ENCODE results near the gene SEC24C.

The SEC24C gene

GRCh38 chr10:73814896-73815718, 70.9 kb downstream of the SEC24C start:
- DNase-seq = no peak

- DNase-seq = no peak
Measured at GRCh38 chr10:73815719-73816030, 71.5 kb downstream of the SEC24C start.

DNA sequence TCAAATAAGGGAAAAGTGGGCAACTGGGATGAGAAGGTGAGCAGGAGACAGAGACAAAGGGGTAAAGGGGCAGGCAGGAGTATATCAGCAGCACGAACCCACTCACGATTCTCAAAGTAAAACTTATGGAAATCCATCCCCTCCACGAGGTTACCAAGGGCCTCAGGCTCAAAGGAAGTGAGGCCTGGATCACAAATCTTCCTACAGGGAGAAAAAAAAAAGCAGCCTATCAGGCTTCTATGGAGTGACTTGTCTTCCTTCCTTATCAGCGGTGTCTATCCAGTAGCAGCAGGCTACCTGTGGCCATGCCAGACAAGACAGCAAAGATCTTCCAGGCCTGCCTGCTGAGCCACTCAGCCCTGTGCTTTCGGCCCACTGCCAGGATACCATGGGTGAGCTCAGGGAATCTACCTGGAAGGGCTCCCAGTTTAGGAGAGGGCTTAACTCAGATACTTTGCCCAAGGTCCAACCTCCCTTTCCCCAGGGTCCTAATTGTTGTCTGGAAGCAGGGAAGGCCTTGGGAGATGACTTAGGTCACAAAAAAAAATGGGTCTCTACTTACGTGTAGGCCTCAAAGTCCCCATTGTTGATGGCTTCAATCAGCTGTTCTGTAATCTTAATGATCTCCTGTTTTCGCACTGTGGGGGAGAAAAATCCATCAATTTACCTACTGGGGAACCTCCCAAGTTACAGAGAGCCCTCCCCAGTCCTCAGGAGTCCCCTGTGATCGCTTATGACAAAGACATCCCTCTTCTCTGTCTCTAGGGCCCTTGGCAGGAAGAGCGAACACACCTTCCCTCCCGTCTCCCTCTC, 73.0 kb downstream of the SEC24C start:
- DNase-seq = no peak

DNA sequence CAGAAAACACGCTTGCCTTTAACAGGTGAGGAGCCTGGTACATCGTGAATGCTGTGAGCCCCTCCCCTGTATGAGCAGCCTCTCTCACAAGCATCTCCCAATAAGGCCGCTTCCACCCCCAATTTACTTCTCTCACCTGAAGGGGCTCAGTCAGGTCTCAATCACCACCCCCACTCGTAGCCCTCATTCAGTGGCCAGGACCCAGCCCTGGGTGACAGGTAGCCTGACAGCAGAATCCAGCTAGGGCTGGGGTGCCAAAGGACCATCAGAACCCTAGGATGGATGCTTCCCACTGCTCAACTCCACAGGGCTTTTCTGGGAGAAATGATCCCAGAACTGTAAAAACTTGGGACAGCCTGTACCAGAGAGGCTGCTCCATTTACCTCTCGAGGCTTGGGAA, 73.7 kb downstream of the SEC24C start:
- no peak for DNase-seq

DNA sequence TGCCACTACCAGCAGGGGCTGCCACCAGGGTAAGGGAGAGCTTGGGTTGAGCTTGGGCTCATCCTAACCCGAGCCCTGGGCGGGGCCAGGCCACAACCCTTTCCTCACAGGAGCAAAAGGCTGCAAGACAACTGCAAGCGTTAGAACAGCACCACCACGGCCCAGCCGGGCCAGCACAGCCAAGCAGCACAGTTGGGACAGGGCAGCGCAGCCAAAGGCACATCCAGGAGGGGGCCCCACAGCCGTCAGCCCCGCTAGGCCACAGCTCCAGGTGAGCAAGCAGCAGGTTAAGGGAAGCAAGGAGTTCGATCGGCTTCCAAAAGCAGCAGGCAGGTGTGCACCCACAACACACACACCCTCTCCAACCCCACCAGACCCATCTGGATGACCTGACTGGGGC, 74.2 kb downstream of the SEC24C start:
- no peak for DNase-seq

GRCh38 chr10:73819081-73819480, 74.9 kb downstream of the SEC24C start:
- no peak for DNase-seq

- DNase-seq = no peak
Measured at GRCh38 chr10:73819513-73820093, 75.4 kb downstream of the SEC24C start.

All from NCI-H1105 (cell line).